ACC112 (cell line): Measurements from ENCODE around the gene RGS10.

Experiments
- H2AFZ ChIP-seq: fragments of 200-600 bp; sonication (generic); one replicate; pipeline ENCODE4 v1.6.0; 2017; ENCODE audit warnings: antibody characterized with exemption, low read length; ENCODE audit not compliant: unreplicated experiment
- H3K27ac ChIP-seq: fragments of 200-600 bp; sonication (generic); 2 replicates; pipeline ENCODE4 v1.5.1; 2014; ENCODE audit warnings: low read depth, mild to moderate bottlenecking, antibody characterized with exemption, low read length, moderate library complexity
- H3K27me3 ChIP-seq: fragments of 200-600 bp; sonication (generic); 2 replicates; pipeline ENCODE4 v1.6.1; 2014; ENCODE audit warnings: mild to moderate bottlenecking, antibody characterized with exemption, low read length, moderate library complexity, mixed read lengths; ENCODE audit not compliant: insufficient read depth
- H3K36me3 ChIP-seq: fragments of 200-600 bp; sonication (generic); 2 replicates; pipeline ENCODE4 v1.6.1; 2016; ENCODE audit warnings: mild to moderate bottlenecking, antibody characterized with exemption, low read length, moderate library complexity, mixed read lengths; ENCODE audit not compliant: insufficient read depth
- H3K4me1 ChIP-seq: fragments of 200-600 bp; sonication (generic); one replicate; pipeline ENCODE4 v1.6.1; 2016; ENCODE audit warnings: low read length, mixed read lengths; ENCODE audit not compliant: insufficient read depth, unreplicated experiment, control insufficient read depth
- H3K4me3 ChIP-seq: fragments of 200-600 bp; sonication (generic); 2 replicates; pipeline ENCODE4 v1.5.1; 2014; ENCODE audit warnings: mild to moderate bottlenecking, low read depth, low read length
- H3K79me2 ChIP-seq: fragments of 200-600 bp; sonication (generic); one replicate; pipeline ENCODE4 v1.6.0; 2016; ENCODE audit warnings: low read length; ENCODE audit not compliant: control insufficient read depth, unreplicated experiment, insufficient read depth

RGS10 gene

GRCh38 chr10:119518176-119518575 is 24.3 kb downstream of the RGS10 start:
- H3K36me3 ChIP-seq: no peaks in the 10 kb centered on the region
- no peak overlapping the region for H3K4me3 ChIP-seq
- no peaks in the 10 kb centered on the region for H3K79me2 ChIP-seq
- no peak overlapping the region for H2AFZ ChIP-seq
- H3K27me3 ChIP-seq: no peaks in the 10 kb centered on the region
- H3K4me1 ChIP-seq: peaks cover 16% of the 10 kb centered on the region
- no peak overlapping the region for H3K27ac ChIP-seq

- no peaks in the 10 kb centered on the region for H3K79me2 ChIP-seq
- no peaks in the 10 kb centered on the region for H3K27me3 ChIP-seq
- no peak overlapping the region for H3K27ac ChIP-seq
- H3K4me3 ChIP-seq: no peak overlapping the region
- H3K36me3 ChIP-seq: no peaks in the 10 kb centered on the region
- H2AFZ ChIP-seq: no peak overlapping the region
- H3K4me1 ChIP-seq: peaks cover 16% of the 10 kb centered on the region
These were observed 25.0 kb downstream of the RGS10 start for GRCh38 chr10:119517235-119518141.

- H3K4me3 ChIP-seq: no peak overlapping the region
- H3K27ac ChIP-seq: no peak overlapping the region
- H3K36me3 ChIP-seq: no peaks in the 10 kb centered on the region
- H2AFZ ChIP-seq: no peak overlapping the region
- peaks cover 8% of the 10 kb centered on the region for H3K4me1 ChIP-seq
- no peaks in the 10 kb centered on the region for H3K27me3 ChIP-seq
- H3K79me2 ChIP-seq: no peaks in the 10 kb centered on the region
These were observed 25.9 kb downstream of the RGS10 start for GRCh38 chr10:119516381-119517234.

- H3K4me3 ChIP-seq: no peak overlapping the region
- no peak overlapping the region for H3K27ac ChIP-seq
- peaks cover 6% of the 10 kb centered on the region for H3K4me1 ChIP-seq
- H2AFZ ChIP-seq: no peak overlapping the region
- no peaks in the 10 kb centered on the region for H3K27me3 ChIP-seq
- H3K79me2 ChIP-seq: no peaks in the 10 kb centered on the region
- H3K36me3 ChIP-seq: no peaks in the 10 kb centered on the region
These were observed 26.9 kb downstream of the RGS10 start for GRCh38 chr10:119515511-119516045.

GRCh38 chr10:119514819-119515218 is 27.7 kb downstream of the RGS10 start:
- Histone ChIP-seq H3K4me1 (peaks cover 6% of the 10 kb centered on the region), H3K27ac (no peak overlapping the region), H3K36me3 (no peaks in the 10 kb centered on the region)

GRCh38 chr10:119511828-119512515 is 30.5 kb downstream of the RGS10 start:
- Histone ChIP-seq H3K27me3 (no peaks in the 10 kb centered on the region), H3K79me2 (no peaks in the 10 kb centered on the region), H3K36me3 (no peaks in the 10 kb centered on the region), H3K27ac (no peak overlapping the region), H3K4me1 (no peaks in the 10 kb centered on the region), H3K4me3 (no peak overlapping the region), H2AFZ (no peak overlapping the region)

More at GRCh38 chr10:119514819-119515218, 27.7 kb downstream of the RGS10 start:
- Histone ChIP-seq H3K27me3 (no peaks in the 10 kb centered on the region), H2AFZ (no peak overlapping the region), H3K79me2 (no peaks in the 10 kb centered on the region), H3K4me3 (no peak overlapping the region)

GRCh38 chr10:119509909-119510451 is 32.5 kb downstream of the RGS10 start:
- H3K4me1 ChIP-seq: no peaks in the 10 kb centered on the region
- H3K4me3 ChIP-seq: no peak overlapping the region
- no peak overlapping the region for H2AFZ ChIP-seq
- H3K27ac ChIP-seq: no peak overlapping the region
- H3K79me2 ChIP-seq: no peaks in the 10 kb centered on the region
- H3K36me3 ChIP-seq: no peaks in the 10 kb centered on the region
- no peaks in the 10 kb centered on the region for H3K27me3 ChIP-seq

GRCh38 chr10:119507115-119507514 is 35.4 kb downstream of the RGS10 start:
- Histone ChIP-seq H3K27me3 (no peaks in the 10 kb centered on the region), H3K79me2 (no peaks in the 10 kb centered on the region), H3K4me3 (no peak overlapping the region), H3K4me1 (no peaks in the 10 kb centered on the region), H3K27ac (no peak overlapping the region), H2AFZ (no peak overlapping the region), H3K36me3 (no peaks in the 10 kb centered on the region)

- Histone ChIP-seq H3K4me3 (no peak overlapping the region), H3K36me3 (no peaks in the 10 kb centered on the region), H3K27me3 (no peaks in the 10 kb centered on the region), H3K79me2 (no peaks in the 10 kb centered on the region), H2AFZ (no peak overlapping the region), H3K27ac (no peak overlapping the region), H3K4me1 (no peaks in the 10 kb centered on the region)
These were observed 36.8 kb downstream of the RGS10 start for GRCh38 chr10:119505588-119506315.
